Fibroblast of pulmonary artery (primary cell): ENCODE data around the gene EPM2A.

ENCODE experiments used
- DNase-seq: peaks from one replicate; pipeline ENCODE4 v3.0.0-alpha.2; 2010; ENCODE audit warnings: low read depth
- H3K4me3 ChIP-seq: replicated peaks from 2 replicates; pipeline ENCODE4 v1.5.1; 2011; ENCODE audit warnings: low read depth, mild to moderate bottlenecking, control low read depth, low read length, moderate library complexity
- TF ChIP-seq, protein P1 (sequence below): IDR thresholded peaks from 2 replicates; pipeline ENCODE4 v1.5.1; 2011; ENCODE audit warnings: mild to moderate bottlenecking, control low read depth, low read length, inconsistent platforms; ENCODE audit errors: missing control alignments

EPM2A gene

DNA sequence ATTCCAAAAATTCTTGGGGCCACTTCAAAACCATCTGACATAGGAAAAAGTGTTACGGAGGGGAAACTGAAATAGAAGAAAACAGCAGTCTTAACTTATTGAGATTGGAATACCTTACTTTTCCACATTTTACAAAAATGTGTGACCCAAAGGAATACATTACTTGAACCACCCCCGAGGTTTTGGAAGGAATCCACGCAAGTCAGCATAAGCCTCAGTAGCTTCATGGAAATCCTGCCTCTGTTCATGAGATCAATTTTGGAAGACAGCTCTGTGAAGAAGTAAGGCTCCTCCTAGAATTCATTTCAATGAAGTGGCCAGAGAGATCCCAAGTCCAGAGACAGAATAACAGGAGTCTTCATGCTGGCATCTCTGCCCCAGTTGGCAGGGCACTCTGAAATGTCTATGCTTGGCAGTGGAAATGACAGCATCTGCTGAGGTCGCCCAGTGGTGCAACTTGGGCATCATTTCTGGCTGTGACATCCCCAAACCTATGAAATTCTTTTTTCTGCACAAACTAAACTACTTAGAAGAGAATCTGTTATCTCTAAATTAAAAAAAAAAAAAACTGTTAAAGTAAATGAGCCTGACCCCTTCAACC, 132.5 kb downstream of the EPM2A start:
- TF ChIP-seq, protein P1, sequence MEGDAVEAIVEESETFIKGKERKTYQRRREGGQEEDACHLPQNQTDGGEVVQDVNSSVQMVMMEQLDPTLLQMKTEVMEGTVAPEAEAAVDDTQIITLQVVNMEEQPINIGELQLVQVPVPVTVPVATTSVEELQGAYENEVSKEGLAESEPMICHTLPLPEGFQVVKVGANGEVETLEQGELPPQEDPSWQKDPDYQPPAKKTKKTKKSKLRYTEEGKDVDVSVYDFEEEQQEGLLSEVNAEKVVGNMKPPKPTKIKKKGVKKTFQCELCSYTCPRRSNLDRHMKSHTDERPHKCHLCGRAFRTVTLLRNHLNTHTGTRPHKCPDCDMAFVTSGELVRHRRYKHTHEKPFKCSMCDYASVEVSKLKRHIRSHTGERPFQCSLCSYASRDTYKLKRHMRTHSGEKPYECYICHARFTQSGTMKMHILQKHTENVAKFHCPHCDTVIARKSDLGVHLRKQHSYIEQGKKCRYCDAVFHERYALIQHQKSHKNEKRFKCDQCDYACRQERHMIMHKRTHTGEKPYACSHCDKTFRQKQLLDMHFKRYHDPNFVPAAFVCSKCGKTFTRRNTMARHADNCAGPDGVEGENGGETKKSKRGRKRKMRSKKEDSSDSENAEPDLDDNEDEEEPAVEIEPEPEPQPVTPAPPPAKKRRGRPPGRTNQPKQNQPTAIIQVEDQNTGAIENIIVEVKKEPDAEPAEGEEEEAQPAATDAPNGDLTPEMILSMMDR: no peak
- no peak for DNase-seq
- no peak overlapping the region for H3K4me3 ChIP-seq

DNA sequence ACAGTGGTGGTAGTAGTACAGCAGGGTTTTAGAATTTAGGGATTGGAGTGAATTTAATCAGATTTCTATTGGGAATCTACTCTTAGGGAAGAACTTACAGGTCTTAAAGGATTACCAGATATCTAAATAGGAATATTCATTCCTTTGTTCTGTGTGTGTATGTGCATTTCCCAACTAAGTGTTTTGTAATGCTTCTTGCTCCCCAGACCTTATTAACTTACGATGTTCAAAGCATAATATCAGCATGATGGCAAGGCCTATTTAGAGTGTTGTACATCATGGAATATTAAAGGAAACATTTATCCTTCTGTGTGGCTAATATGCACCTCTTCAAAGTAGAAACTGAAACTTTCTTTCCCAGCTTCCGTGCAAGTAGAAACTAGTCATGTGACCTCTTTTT, 133.9 kb downstream of the EPM2A start:
- TF ChIP-seq, protein P1: no peak
- no peak for DNase-seq
- H3K4me3 ChIP-seq: no peak overlapping the region

DNA sequence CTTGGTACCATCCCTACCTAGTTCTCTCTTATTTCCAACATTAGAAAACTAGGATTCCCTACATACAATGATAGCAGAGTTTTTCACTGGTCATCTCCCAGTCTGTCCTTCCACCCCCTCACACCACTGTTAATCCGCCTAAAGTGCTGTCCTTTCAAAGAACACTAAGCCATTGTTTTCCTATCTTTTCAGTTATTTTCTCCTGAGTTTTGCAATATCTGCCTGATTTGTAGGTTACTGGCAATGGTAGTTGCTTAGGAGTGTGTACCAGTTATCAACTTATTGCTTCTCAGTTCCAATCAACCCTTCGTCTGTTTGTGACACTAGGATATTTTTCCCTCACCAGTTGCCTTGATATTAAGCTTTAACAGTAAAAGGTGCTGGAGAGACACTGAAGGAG, 135.0 kb downstream of the EPM2A start:
- TF ChIP-seq, protein P1: no peak
- no peak overlapping the region for H3K4me3 ChIP-seq
- peak; percentile 4 for DNase-seq

DNA sequence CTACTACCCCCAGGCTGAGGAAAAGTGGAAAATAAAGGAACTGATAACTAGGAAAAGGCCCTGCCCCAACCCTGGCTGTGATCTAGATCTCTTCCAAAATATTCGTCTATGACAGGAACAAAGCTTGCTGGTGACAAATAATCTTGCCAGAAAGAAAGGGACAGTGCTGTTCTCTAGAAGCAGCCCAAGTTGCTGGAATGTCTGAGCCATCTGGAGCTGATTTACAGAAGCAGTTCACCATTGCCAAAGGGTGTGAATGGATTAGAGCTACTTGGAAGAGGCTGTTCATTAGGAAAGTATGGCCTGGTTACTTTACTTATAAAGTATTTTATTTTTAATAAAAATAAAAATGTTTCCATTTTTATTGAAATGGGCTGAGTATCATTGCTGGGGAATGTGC, 146.3 kb downstream of the EPM2A start:
- H3K4me3 ChIP-seq: no peak overlapping the region
- DNase-seq: no peak
- TF ChIP-seq, protein P1: no peak

DNA sequence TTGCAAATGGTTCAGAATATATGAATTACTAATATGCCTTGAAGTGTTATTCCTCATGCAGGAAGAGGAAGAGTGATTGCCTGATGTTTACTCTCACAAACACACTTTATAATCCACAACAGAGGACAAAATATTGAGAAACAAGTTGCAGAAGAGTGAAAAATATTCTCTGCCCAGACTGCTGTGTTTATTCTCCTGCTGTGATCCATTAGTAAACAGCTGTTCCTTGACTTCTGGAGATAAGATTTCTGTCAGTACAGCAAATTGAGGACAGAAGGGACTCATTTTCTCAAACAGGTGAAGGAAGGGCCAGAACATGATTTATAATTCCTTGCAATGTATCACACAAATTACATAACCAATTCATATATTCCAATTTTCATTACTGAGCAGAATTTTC, 148.0 kb downstream of the EPM2A start:
- TF ChIP-seq, protein P1: no peak
- no peak overlapping the region for H3K4me3 ChIP-seq
- no peak for DNase-seq

DNA sequence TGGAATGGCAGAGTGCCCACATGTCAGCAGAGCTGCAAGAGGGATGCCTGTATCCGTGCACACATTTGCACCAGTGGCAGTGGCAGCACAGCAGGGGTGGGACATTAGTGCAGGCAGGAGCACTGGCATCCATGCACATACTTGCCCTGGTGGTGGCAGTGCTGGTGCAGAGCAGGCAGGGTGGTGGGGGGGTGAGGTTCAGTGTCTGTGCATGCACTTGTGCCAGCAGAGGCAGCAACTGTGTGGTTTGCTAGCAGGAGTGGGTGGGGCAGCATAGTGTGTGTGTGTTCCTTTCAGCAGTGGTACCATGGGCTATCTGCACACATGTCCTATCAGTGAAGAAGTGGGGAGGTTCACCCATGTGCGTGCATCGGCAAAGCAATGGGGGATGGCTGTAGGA, 151.6 kb downstream of the EPM2A start:
- no peak for DNase-seq
- TF ChIP-seq, protein P1: no peak
- H3K4me3 ChIP-seq: no peak overlapping the region
